HEK293 (cell line): ENCODE results near the gene CCDC38.

Experiments used
- BCL11B ChIP-seq: fragments of 450-650 bp; formaldehyde crosslinking; IDR thresholded peaks from 2 replicates; pipeline ENCODE4 v1.5.1; 2016; ENCODE audit warnings: low read depth, missing biosample characterization, missing genetic modification characterization
- CTCF ChIP-seq: fragments of 450-650 bp; formaldehyde crosslinking; IDR thresholded peaks from 2 replicates; pipeline ENCODE4 v1.5.1; 2016; ENCODE audit warnings: missing biosample characterization, missing genetic modification characterization
- ELK4 ChIP-seq: IDR thresholded peaks from 2 replicates; pipeline ENCODE4 v1.6.1; 2011; ENCODE audit warnings: mild to moderate bottlenecking, low read depth, low read length, borderline replicate concordance
- PBX3 ChIP-seq: sonication (generic); formaldehyde crosslinking; IDR thresholded peaks from 2 replicates; pipeline ENCODE4 v1.8.1; 2022; ENCODE audit warnings: mild to moderate bottlenecking, moderate library complexity, missing genetic modification reagents
- PRDM2 ChIP-seq: fragments of 450-650 bp; formaldehyde crosslinking; IDR thresholded peaks from 2 replicates; pipeline ENCODE4 v1.5.1; 2016; ENCODE audit warnings: missing biosample characterization, missing genetic modification characterization, borderline replicate concordance
- REST ChIP-seq: fragments of 450-650 bp; formaldehyde crosslinking; IDR thresholded peaks from 2 replicates; pipeline ENCODE4 v1.5.1; 2016; ENCODE audit warnings: missing biosample characterization, missing genetic modification characterization
- YY1 ChIP-seq: fragments of 450-650 bp; formaldehyde crosslinking; IDR thresholded peaks from 2 replicates; pipeline ENCODE4 v1.5.1; 2018; ENCODE audit warnings: missing biosample characterization, missing genetic modification characterization
- ZNF146 ChIP-seq: fragments of 450-650 bp; formaldehyde crosslinking; IDR thresholded peaks from 2 replicates; pipeline ENCODE4 v1.5.1; 2016; ENCODE audit warnings: missing biosample characterization, missing genetic modification characterization
- ZNF18 ChIP-seq: fragments of 450-650 bp; formaldehyde crosslinking; IDR thresholded peaks from 2 replicates; pipeline ENCODE4 v1.5.1; 2016; ENCODE audit warnings: missing biosample characterization, missing genetic modification characterization
- ZNF248 ChIP-seq: fragments of 450-650 bp; formaldehyde crosslinking; IDR thresholded peaks from 2 replicates; pipeline ENCODE4 v1.5.1; 2017; ENCODE audit warnings: missing biosample characterization, missing genetic modification characterization
- ZNF324 ChIP-seq: fragments of 450-650 bp; formaldehyde crosslinking; IDR thresholded peaks from 2 replicates; pipeline ENCODE4 v1.5.1; 2016; ENCODE audit warnings: missing biosample characterization, missing genetic modification characterization
- ZNF398 ChIP-seq: fragments of 450-650 bp; formaldehyde crosslinking; IDR thresholded peaks from 2 replicates; pipeline ENCODE4 v1.5.1; 2017; ENCODE audit warnings: missing biosample characterization, missing genetic modification characterization
- ZNF645 ChIP-seq: fragments of 450-650 bp; formaldehyde crosslinking; IDR thresholded peaks from 2 replicates; pipeline ENCODE4; 2016; ENCODE audit warnings: missing biosample characterization, missing genetic modification characterization
- ZNF747 ChIP-seq: fragments of 450-650 bp; formaldehyde crosslinking; IDR thresholded peaks from 2 replicates; pipeline ENCODE4 v1.5.1; 2016; ENCODE audit warnings: missing biosample characterization, missing genetic modification characterization

GRCh38 chr12:95963096-95963495, 20.7 kb upstream of the CCDC38 start:
- TF ChIP-seq ZNF18 (tag by site-specific recombination) (no peak), CTCF (tag by site-specific recombination) (peak; percentile 60), ZNF398 (no peak), ZNF645 (tag by site-specific recombination) (no peak), PBX3 (CRISPR knock-in tag) (no peak), REST (tag by site-specific recombination) (no peak), BCL11B (tag by site-specific recombination) (no peak), ZNF146 (no peak), ELK4 (no peak), PRDM2 (tag by site-specific recombination) (no peak), ZNF248 (no peak), ZNF747 (tag by site-specific recombination) (no peak), YY1 (no peak), ZNF324 (tag by site-specific recombination) (no peak)
